GM18499 (cell line): ENCODE data around the gene RNASEH2C.
"Not testable (repeated sequence)": the region's sequence is repeated elsewhere in the genome, so short reads cannot be mapped to it uniquely, and the experiment has no call there.

Source experiments
- ATAC-seq: cut with Tn5 transposase; IDR thresholded peaks from one replicate; pipeline ENCODE4 v1.9.1; 2021; ENCODE audit warnings: moderate number of reproducible peaks; ENCODE audit not compliant: insufficient read depth, unreplicated experiment

Gene RNASEH2C

GRCh38 chr11:65695459-65696241 is 24.9 kb downstream of the RNASEH2C start:
- ATAC-seq: no peak

GRCh38 chr11:65692367-65692766 is 28.2 kb downstream of the RNASEH2C start:
- no peak for ATAC-seq

- not testable (repeated sequence) for ATAC-seq
These were observed 28.8 kb downstream of the RNASEH2C start for GRCh38 chr11:65691847-65692246.

- no peak for ATAC-seq
These were observed 34.6 kb downstream of the RNASEH2C start for GRCh38 chr11:65685981-65686380.

- ATAC-seq: not testable (repeated sequence)
These were observed 37.1 kb downstream of the RNASEH2C start for GRCh38 chr11:65683480-65683879.

GRCh38 chr11:65680192-65680743 is 40.3 kb downstream of the RNASEH2C start:
- ATAC-seq: no peak

- ATAC-seq: no peak
These were observed 47.6 kb downstream of the RNASEH2C start for GRCh38 chr11:65672982-65673381.

GRCh38 chr11:65672180-65672860 is 48.3 kb downstream of the RNASEH2C start:
- no peak for ATAC-seq
